ENCODE measurements around the gene MDK.

DNA sequence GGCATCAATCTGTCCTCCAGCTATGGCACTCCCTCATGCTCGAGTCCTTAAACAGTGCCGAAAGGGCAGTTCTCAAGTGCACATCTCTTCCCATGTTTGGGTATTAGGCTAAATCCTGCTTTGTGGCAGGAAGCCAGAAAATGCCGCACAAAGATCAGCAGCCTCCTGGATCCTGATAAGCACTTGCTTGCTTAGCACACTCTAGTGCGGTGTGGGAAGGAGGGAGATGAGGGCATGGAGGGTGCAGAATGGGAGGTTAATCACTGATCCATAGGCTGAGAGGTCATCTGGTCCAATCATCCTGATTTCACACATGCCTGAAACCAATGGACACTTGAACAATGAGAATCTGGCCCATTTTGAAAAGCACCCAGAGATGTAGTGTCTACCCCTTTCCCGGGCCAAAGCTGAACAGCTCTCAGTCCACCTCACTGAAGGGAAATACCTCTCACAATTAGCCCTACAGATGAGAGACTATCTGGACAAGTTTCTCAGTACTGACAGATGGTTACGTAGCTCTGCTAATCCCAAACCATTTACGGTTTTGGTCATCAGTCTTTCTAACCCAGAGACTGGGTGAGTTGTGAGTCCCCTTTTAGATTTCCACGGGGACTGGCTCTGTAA, 39.9 kb downstream of the MDK start:
- TF ChIP-seq EZH2 (IDR thresholded peaks at IDR 0.05) (no peak), POLR2AphosphoS5 (IDR thresholded peaks at IDR 0.05; ENCODE audit: borderline replicate concordance, low read depth, low read length) (no peak), FOXP2 (optimal IDR thresholded peaks at IDR 0.05; ENCODE audit: control extremely low read depth, extremely low read length, insufficient read depth) (no peak)
